Measurements from ENCODE around the gene PAPPA. TPM values are rescaled to one million over a fixed set of nuclear protein-coding genes. Genes with fewer than 3 reads are reported as not detected.
A peak's percentile ranks its signal among the peaks of the same experiment; 100 is the strongest.

Gene PAPPA
- total and polyA plus RNA-seq, 9 of the 15 experiments (the other 6 are each of a cell fraction or from before 2014, with no cell fraction given), result 0.06 to 0.18 (median 0.11) TPM

DNA sequence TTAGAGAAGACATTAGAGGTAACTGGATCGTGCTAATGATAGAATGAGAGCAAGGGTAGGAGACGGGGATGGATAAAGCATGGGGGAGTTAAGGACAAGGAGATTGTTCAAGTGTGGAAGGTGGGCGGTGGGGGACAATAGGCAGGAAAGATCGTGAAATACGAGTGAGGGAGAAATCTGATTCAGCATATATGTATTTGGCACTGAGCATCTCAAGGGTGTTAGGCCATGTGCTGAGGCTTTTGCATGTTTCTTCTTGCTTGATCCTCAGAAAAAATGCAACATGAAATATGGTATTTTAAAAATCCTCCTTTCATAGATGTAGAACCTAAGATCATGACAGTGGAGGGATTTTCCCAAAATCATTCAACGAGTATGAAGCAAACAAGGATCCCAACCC, 240.5 kb downstream of the PAPPA start (continued):
- TF ChIP-seq KAT7 (CRISPR knock-in tag; IDR thresholded peaks at IDR 0.05; ENCODE audit: borderline replicate concordance) (no peak), MECOM (CRISPR knock-in tag; IDR thresholded peaks at IDR 0.05) (peak; percentile 85), SIRT6 (IDR thresholded peaks at IDR 0.05; ENCODE audit: low read depth, low read length) (no peak), ZSCAN32 (CRISPR knock-in tag; IDR thresholded peaks at IDR 0.05) (no peak), FOSL1 (tag; conservative IDR thresholded peaks at IDR 0.05) (no peak), ZNF316 (IDR thresholded peaks at IDR 0.05) (peak; percentile 86; the same call in 1 of the 2 replicates), EP400 (IDR thresholded peaks at IDR 0.05) (no peak), BRD9 (IDR thresholded peaks at IDR 0.05; ENCODE audit: low read depth, partially characterized antibody) (no peak), CHD4 (IDR thresholded peaks at IDR 0.05; ENCODE audit: insufficient read depth, insufficient replicate concordance, low read depth, low read length, poor library complexity, severe bottlenecking) (no peak), CHCHD3 (CRISPR knock-in tag; IDR thresholded peaks at IDR 0.05) (no peak), ZNF586 (CRISPR knock-in tag; conservative IDR thresholded peaks at IDR 0.05) (no peak), ERF (CRISPR knock-in tag; IDR thresholded peaks at IDR 0.05) (no peak), MAZ (CRISPR knock-in tag; conservative IDR thresholded peaks at IDR 0.05 in 1 of 2, IDR thresholded peaks at IDR 0.05 in 1 of 2) (0 out of 4 replicates have a peak, but pooled peaks of 1 of the 2 experiments have one; percentile 14), ZFP36 (IDR thresholded peaks at IDR 0.05; ENCODE audit: low read depth, low read length, partially characterized antibody) (no peak), POLR2AphosphoS2 (IDR thresholded peaks at IDR 0.05; ENCODE audit: low read length) (no peak)
- TF ChIP-seq, protein P1, sequence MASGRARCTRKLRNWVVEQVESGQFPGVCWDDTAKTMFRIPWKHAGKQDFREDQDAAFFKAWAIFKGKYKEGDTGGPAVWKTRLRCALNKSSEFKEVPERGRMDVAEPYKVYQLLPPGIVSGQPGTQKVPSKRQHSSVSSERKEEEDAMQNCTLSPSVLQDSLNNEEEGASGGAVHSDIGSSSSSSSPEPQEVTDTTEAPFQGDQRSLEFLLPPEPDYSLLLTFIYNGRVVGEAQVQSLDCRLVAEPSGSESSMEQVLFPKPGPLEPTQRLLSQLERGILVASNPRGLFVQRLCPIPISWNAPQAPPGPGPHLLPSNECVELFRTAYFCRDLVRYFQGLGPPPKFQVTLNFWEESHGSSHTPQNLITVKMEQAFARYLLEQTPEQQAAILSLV (tag; IDR thresholded peaks at IDR 0.05), result peak; percentile 69; the same call in 1 of the 2 replicates
- TF ChIP-seq, protein P2, sequence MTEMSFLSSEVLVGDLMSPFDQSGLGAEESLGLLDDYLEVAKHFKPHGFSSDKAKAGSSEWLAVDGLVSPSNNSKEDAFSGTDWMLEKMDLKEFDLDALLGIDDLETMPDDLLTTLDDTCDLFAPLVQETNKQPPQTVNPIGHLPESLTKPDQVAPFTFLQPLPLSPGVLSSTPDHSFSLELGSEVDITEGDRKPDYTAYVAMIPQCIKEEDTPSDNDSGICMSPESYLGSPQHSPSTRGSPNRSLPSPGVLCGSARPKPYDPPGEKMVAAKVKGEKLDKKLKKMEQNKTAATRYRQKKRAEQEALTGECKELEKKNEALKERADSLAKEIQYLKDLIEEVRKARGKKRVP (CRISPR knock-in tag; IDR thresholded peaks at IDR 0.05), result no peak
- TF ChIP-seq, protein P3, sequence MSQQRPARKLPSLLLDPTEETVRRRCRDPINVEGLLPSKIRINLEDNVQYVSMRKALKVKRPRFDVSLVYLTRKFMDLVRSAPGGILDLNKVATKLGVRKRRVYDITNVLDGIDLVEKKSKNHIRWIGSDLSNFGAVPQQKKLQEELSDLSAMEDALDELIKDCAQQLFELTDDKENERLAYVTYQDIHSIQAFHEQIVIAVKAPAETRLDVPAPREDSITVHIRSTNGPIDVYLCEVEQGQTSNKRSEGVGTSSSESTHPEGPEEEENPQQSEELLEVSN (IDR thresholded peaks at IDR 0.05; ENCODE audit: borderline replicate concordance in 1 of 2, extremely low read depth in 1 of 2, insufficient read depth in 1 of 2, insufficient read length in 1 of 2, low read depth in 1 of 2, low read length in 1 of 2, poor library complexity in 1 of 2, severe bottlenecking in 1 of 2), result no peak
- TF ChIP-seq, protein P4, sequence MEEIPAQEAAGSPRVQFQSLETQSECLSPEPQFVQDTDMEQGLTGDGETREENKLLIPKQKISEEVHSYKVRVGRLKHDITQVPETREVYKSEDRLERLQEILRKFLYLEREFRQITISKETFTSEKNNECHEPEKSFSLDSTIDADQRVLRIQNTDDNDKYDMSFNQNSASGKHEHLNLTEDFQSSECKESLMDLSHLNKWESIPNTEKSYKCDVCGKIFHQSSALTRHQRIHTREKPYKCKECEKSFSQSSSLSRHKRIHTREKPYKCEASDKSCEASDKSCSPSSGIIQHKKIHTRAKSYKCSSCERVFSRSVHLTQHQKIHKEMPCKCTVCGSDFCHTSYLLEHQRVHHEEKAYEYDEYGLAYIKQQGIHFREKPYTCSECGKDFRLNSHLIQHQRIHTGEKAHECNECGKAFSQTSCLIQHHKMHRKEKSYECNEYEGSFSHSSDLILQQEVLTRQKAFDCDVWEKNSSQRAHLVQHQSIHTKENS (CRISPR knock-in tag; IDR thresholded peaks at IDR 0.05), result no peak
